OCI-LY7 (cell line): Measurements from ENCODE around the gene RAB3B. TPM values are rescaled to one million over a fixed set of nuclear protein-coding genes. Genes with fewer than 3 reads are reported as not detected.

Experiments used
- BruUV-seq: library from RNA; stranded (reverse); fragments of 400-500 nt; replicated peaks from 2 replicates; lab custom pipeline; 2021; lab: Mats Ljungman, UMichigan
- CTCF ChIA-PET: fragments of 300-600 bp; sonication (Branson Sonifier 250); formaldehyde crosslinking; loops from one replicate; lab custom pipeline; 2022; ENCODE audit warnings: antibody characterized with exemption; ENCODE audit not compliant: unreplicated experiment; lab: Charles Lee
- POLR2A ChIA-PET: fragments of 300-600 bp; sonication (Branson Sonifier 250); formaldehyde crosslinking; loops from one replicate; lab custom pipeline; 2022; ENCODE audit warnings: antibody characterized with exemption; lab: Charles Lee
- DNase-seq: peaks from one replicate; pipeline ENCODE4 v3.0.0-alpha.2; 2015; ENCODE audit warnings: low spot score
- H2AFZ ChIP-seq: fragments of 200-600 bp; sonication (generic), shearing (Covaris generic); 2 replicates; pipeline ENCODE4 v1.6.1; 2014; ENCODE audit warnings: mild to moderate bottlenecking, antibody characterized with exemption, low read length, moderate library complexity
- H3K27ac ChIP-seq: fragments of 200-600 bp; sonication (generic); 2 replicates; pipeline ENCODE4 v1.5.1; 2014; ENCODE audit warnings: mixed run types, low read depth, mild to moderate bottlenecking, moderate library complexity, low read length, inconsistent platforms; ENCODE audit not compliant: poor library complexity, severe bottlenecking
- H3K36me3 ChIP-seq: fragments of 200-600 bp; sonication (generic); 2 replicates; pipeline ENCODE4 v1.6.1; 2014; ENCODE audit warnings: mild to moderate bottlenecking, antibody characterized with exemption, low read length, moderate library complexity, mixed read lengths; ENCODE audit not compliant: insufficient read depth
- H3K4me1 ChIP-seq: fragments of 200-600 bp; sonication (generic); 2 replicates; pipeline ENCODE4 v1.5.1; 2014; ENCODE audit warnings: mild to moderate bottlenecking, low read length; ENCODE audit not compliant: insufficient read depth, poor library complexity, severe bottlenecking
- H3K4me2 ChIP-seq: fragments of 200-600 bp; sonication (generic); 2 replicates; pipeline ENCODE4 v1.6.1; 2014; ENCODE audit warnings: mild to moderate bottlenecking, low read length
- H3K4me3 ChIP-seq: fragments of 200-600 bp; sonication (generic); 2 replicates; pipeline ENCODE4 v1.5.1; 2014; ENCODE audit warnings: mild to moderate bottlenecking, low read depth, low read length; ENCODE audit not compliant: poor library complexity, severe bottlenecking
- H3K79me2 ChIP-seq: fragments of 200-600 bp; sonication (generic); 2 replicates; pipeline ENCODE4 v1.6.1; 2016; ENCODE audit warnings: low read depth, mild to moderate bottlenecking, low read length, moderate library complexity, mixed read lengths; ENCODE audit not compliant: insufficient read depth
- H3K9me2 ChIP-seq: fragments of 200-600 bp; sonication (generic); 2 replicates; pipeline ENCODE4 v1.6.1; 2016; ENCODE audit warnings: mild to moderate bottlenecking, low read length, mixed read lengths; ENCODE audit not compliant: insufficient read depth
- H3K9me3 ChIP-seq: fragments of 200-600 bp; sonication (generic); 2 replicates; pipeline ENCODE4 v1.6.1; 2014; ENCODE audit warnings: mild to moderate bottlenecking, mixed run types, low read length, mixed read lengths
- H4K20me1 ChIP-seq: fragments of 200-600 bp; sonication (generic); 2 replicates; pipeline ENCODE4 v1.6.1; 2014; ENCODE audit warnings: mild to moderate bottlenecking, antibody characterized with exemption, low read length, moderate library complexity, mixed read lengths; ENCODE audit not compliant: insufficient read depth
- EZH2phosphoT487 ChIP-seq: fragments of 200-600 bp; sonication (generic); IDR thresholded peaks from 2 replicates; pipeline ENCODE4 v1.6.1; 2018; ENCODE audit warnings: low read depth, borderline replicate concordance, mild to moderate bottlenecking, mixed run types, antibody characterized with exemption, low read length, moderate library complexity, mixed read lengths
- intact Hi-C: fragments of 100-400 bp; cut with micrococcal nuclease; formaldehyde crosslinking; loops from one replicate; pipeline ENCODE4 v1.10.0; 2022; ENCODE audit not compliant: unreplicated experiment
- total RNA-seq, 2 experiments: library from RNA; depleted of rRNA in 1 of 2; stranded (reverse); fragments of >200 nt in 1 of 2; shearing (Covaris generic) in 1 of 2; gene quantifications; 2 replicates each; pipeline ENCODE4 v1.2.3, GENCODE V29; 2014 to 2022
- TF ChIP-seq, protein P1 (sequence below): fragments of 200-600 bp; sonication (generic); conservative IDR thresholded peaks from 2 replicates; pipeline ENCODE4 v1.5.1; 2014; ENCODE audit warnings: mild to moderate bottlenecking, antibody characterized with exemption, low read length, moderate library complexity, mixed read lengths

Gene RAB3B
- total RNA-seq, 2 experiments from 2014 or later, result 0.03 TPM; not detected in 1

DNA sequence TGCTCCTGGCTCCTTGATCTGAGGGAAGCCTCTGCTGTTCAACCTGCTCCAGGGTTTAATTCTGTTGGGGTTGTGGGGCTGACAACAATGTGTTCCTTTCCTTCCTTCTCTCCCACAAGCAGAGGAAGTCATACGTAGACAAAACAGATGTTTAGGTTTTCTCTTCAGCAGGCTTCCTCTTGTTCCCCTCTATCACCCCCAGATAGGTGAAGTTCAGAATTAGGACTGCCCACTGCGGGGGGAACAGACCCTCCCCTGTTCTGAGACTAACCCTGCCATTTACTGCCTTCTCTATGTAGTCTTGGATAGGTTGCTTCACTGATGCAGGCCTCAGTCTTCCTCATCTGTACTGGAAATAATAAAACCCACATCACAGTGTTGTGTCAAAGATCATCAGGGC lies 82.0 kb downstream of the RAB3B start:
- intact Hi-C loops, result no loop called here
- DNase-seq, result no peak
- BruUV-seq, result no TSS peak
- Histone ChIP-seq H2AFZ (no peak overlapping the region), H3K9me3 (no peaks in the 10 kb centered on the region), H3K79me2 (no peaks in the 10 kb centered on the region), H3K27ac (no peak overlapping the region), H3K9me2 (no peaks in the 10 kb centered on the region), H3K4me1 (peaks cover 5% of the 10 kb centered on the region), H3K4me3 (no peak overlapping the region), H3K36me3 (no peaks in the 10 kb centered on the region), H4K20me1 (no peaks in the 10 kb centered on the region), H3K4me2 (no peak overlapping the region)
- POLR2A ChIA-PET, result no interaction called here
- TF ChIP-seq EZH2phosphoT487, result no peak
- TF ChIP-seq, protein P1, sequence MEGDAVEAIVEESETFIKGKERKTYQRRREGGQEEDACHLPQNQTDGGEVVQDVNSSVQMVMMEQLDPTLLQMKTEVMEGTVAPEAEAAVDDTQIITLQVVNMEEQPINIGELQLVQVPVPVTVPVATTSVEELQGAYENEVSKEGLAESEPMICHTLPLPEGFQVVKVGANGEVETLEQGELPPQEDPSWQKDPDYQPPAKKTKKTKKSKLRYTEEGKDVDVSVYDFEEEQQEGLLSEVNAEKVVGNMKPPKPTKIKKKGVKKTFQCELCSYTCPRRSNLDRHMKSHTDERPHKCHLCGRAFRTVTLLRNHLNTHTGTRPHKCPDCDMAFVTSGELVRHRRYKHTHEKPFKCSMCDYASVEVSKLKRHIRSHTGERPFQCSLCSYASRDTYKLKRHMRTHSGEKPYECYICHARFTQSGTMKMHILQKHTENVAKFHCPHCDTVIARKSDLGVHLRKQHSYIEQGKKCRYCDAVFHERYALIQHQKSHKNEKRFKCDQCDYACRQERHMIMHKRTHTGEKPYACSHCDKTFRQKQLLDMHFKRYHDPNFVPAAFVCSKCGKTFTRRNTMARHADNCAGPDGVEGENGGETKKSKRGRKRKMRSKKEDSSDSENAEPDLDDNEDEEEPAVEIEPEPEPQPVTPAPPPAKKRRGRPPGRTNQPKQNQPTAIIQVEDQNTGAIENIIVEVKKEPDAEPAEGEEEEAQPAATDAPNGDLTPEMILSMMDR, result no peak
- CTCF ChIA-PET, result no interaction called here

GRCh38 chr1:51907079-51907702 lies 83.3 kb downstream of the RAB3B start:
- H3K9me3 ChIP-seq, result no peaks in the 10 kb centered on the region
- DNase-seq, result no peak
- H3K4me2 ChIP-seq, result no peak overlapping the region
- no peaks in the 10 kb centered on the region for H3K79me2 ChIP-seq
- no peak for TF ChIP-seq EZH2phosphoT487
- TF ChIP-seq, protein P1, result no peak
- no peaks in the 10 kb centered on the region for H3K9me2 ChIP-seq
- H2AFZ ChIP-seq, result no peak overlapping the region
- no peak overlapping the region for H3K27ac ChIP-seq
- BruUV-seq, result no TSS peak
- no peak overlapping the region for H3K4me3 ChIP-seq
- no peaks in the 10 kb centered on the region for H4K20me1 ChIP-seq
- intact Hi-C loops, result no loop called here
- H3K36me3 ChIP-seq, result no peaks in the 10 kb centered on the region
- ChIA-PET CTCF (interaction anchor here (0.5 kb wide), 1 partner anchor 798 kb away, joined by 3 read pairs; no protein-coding TSS in a partner anchor), POLR2A (interaction anchor here (0.7 kb wide), 1 partner anchor 186 kb away, joined by 6 read pairs; no protein-coding TSS in a partner anchor)
- H3K4me1 ChIP-seq, result peaks cover 5% of the 10 kb centered on the region
